HG03064 (cell line): ENCODE measurements around the gene TESMIN.

Experiments
- ATAC-seq: cut with Tn5 transposase; IDR thresholded peaks from one replicate; pipeline ENCODE4 v1.9.1; 2021; ENCODE audit warnings: low read depth; ENCODE audit not compliant: unreplicated experiment

Gene TESMIN

DNA sequence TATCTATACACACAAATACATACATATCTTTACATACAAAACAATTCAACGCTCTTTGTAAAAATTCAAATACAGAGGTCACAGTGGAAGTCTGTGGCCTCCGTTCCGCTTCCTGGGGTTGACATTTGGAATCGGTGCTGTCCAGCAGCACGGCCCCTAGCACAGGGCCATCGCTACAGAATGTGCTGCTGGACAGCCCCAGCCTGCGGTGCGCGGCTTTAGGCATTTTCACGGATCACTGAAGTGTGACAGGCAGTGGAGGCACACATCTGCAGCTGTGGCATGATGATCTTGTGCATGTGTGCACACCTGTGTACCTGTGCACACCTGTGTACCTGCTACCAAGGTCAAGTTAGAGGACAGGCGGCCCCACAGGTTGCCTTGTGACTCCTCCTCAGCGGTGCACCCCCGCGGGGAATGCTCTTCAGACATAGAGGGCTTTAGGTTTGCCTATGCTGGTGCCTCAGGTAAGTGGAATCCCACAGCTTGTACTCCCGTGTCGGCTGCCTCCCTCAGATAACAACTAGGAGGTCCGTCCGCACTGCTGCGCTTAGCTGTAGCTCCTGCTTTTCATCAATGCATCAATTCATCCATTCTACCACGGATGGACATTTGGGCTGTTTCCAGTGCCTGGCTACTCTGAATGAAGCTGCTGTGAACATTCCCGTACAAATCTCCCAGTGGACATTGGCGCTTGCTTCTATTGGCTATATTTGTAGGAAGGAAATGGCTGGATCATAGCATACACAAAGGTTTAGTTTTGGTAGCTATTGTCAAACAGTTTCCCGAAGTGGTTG lies 37.1 kb downstream of the TESMIN start:
- ATAC-seq: no peak

GRCh38 chr11:68711114-68711513 lies 40.2 kb downstream of the TESMIN start:
- ATAC-seq: no peak

- ATAC-seq: no peak
Measured at GRCh38 chr11:68710409-68710808, 40.9 kb downstream of the TESMIN start.

DNA sequence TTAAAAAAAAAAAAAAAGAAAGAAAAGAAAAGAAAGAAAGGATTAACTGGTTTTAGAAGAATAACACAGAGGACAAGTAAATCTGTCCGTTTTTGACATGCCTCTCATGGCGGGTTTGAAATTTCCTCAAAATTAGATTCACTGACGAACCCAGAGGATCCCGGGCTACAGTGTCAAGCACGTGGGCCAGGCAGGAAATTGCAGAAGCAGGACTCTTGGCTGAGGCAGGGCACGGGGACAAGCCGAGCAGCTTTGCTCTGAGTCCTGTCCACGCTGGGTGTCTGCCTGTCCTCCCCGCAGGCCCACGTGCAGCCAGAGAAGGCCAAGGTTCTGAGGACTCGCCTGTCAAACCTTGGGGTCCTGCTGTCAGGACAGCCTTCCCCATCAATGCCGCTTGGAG lies 42.3 kb downstream of the TESMIN start:
- no peak for ATAC-seq

DNA sequence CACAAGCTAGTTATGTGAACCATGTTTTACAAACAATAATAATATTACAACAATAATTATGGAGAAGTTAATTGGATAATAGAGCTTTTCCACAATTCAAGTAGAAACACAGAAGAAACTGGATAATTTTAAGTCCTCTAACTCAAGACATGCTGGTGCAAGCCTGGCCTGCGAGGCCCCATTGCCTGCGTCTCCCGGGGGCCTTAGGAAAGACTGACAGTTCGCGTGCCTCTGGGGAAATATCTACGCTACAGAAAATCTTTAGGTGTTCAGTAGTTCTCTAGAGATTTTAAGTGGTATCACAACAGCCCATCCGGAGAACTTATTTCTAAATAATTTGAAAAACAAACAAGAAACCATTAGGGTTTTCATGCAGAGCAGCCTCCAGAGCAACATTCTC lies 43.8 kb downstream of the TESMIN start:
- ATAC-seq: no peak

GRCh38 chr11:68704887-68705286 lies 46.4 kb downstream of the TESMIN start:
- ATAC-seq: no peak

DNA sequence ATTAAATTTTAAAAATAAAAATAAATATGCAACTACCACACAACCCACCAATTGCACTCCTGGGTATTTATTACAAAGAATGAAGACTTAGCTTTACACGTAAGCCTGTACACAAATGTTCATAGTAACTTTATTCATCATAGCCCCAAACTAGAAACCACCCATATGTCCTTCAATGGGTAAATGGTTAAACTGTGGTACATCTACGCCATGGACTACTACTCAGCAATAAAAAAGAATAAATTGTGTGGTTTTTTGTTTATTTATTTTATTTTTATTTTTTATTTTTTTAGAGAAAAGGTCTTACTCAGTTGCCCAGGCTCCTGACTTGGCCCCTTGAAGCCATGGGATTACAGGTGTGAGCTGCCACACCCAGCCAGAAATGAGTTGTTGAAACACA lies 52.3 kb downstream of the TESMIN start:
- ATAC-seq: no peak

- ATAC-seq: no peak
Measured at GRCh38 chr11:68695531-68695930, 55.8 kb downstream of the TESMIN start.

DNA sequence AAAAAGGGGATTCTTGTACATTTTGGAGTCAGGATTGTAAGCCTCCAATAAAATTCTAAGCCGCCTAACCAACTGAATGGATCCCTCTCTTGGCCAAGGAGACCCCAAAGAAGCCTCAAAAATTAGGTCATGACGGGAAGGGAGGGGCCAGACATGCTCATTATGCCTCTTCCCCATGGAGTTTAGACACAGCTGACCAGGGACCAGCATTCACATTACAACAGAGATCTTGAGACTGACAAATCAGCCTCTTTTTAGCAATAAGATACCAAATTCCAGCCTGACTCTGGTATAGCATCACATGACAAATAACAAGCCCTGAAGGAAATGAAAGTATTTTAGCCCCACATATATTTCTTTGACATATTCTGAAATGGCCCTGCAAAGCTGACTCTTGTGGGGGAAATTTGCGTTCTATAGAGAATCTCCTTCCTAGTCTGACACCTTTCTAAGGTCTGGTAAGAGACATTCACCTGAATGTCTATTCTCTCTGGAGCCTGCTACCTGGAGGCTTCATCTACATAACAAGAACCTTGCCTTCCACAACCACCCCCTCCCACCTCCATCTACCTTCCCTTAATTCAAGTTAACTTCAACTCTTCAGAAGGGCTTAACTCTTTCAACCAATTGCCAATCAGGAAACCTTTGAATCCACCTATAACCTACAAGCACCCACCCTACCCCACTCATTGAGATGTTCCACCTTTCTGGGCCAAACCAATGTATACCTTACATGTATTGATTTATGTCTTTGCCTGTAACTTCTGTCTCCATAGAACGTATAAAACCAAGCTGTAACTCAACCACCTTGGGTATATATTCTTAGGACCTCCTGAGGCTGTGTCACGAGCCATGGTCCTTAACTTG lies 56.7 kb downstream of the TESMIN start:
- ATAC-seq: no peak

- no peak for ATAC-seq
Measured at GRCh38 chr11:68693484-68693882, 57.8 kb downstream of the TESMIN start.

- no peak for ATAC-seq
Measured at GRCh38 chr11:68692871-68693483, 58.3 kb downstream of the TESMIN start.

DNA sequence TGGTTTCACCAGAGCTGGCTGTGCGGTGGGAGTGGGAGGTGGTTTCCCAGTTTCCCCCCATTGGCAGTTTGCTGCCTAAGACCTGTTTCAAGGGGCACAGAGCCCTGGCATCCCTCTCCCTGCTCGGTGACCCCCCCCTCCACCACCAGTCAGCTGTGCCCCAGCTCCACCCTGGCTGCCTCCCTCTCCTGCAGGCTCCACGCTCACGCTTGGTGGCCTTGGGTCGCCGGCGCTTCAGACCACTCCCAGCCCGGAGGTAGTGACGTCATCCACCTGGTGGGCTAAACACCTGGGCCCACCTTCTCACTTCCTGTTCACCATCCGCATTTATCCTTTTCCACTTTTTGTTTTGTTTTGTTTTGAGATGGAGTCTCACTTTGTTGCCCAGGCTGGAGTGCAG lies 59.2 kb downstream of the TESMIN start:
- ATAC-seq: no peak

GRCh38 chr11:68691402-68691784 lies 59.9 kb downstream of the TESMIN start:
- no peak for ATAC-seq

DNA sequence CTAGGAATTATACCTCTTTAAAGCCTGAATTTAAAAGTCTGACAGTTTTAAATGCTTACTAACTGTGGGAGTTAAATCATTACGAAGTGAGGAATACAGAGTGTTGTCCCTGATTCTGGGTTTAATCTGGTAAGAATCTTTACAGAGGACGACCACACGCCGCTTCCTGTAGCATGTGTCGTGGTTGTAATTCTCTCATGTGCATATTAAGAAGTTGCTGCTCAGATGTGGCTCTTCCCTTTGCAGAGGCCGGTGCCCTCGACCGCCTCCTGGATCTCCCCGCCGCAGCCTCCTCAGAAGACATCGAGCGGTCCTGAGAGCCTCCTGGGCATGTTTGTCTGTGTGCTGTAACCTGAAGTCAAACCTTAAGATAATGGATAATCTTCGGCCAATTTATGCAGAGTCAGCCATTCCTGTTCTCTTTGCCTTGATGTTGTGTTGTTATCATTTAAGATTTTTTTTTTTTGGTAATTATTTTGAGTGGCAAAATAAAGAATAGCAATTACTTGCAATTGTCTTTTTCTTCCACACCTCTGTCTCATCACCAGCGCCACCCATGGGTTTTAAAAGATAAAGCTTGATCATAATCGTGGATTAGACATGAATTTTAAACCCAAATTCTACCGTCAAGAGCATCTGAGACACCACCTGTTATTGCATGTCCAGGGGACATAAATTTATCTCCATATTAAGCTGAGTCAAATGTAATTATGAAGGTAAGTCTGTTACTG lies 60.5 kb downstream of the TESMIN start:
- ATAC-seq: no peak

GRCh38 chr11:68689737-68690625 lies 61.3 kb downstream of the TESMIN start:
- no peak for ATAC-seq

GRCh38 chr11:68688881-68689280 lies 62.4 kb downstream of the TESMIN start:
- no peak for ATAC-seq

GRCh38 chr11:68687986-68688385 lies 63.3 kb downstream of the TESMIN start:
- no peak for ATAC-seq

- ATAC-seq: no peak
Measured at GRCh38 chr11:68687311-68687710, 64.0 kb downstream of the TESMIN start.

DNA sequence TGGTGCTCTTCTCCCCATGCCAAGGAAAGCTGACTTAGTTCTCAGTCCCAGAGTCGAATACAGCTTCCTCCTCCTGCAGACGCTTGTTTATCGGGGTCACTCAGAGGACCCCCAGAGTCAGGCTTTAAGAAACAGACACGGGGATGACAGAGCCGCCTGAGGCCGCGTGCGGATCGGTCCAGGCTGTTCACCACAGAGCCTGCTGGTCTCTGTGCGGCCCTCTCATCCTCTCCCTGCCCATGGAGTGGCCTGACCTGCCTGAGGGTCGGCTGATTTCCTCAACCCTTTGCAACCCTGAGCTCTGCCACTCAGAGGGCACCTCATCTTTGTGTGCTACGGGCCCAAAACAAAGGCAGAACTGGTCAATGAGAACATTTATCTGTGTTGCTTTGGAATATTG lies 64.8 kb downstream of the TESMIN start:
- no peak for ATAC-seq
